HT1080 (cell line): ENCODE results near the gene DBNL. TPM values are rescaled to one million over a fixed set of nuclear protein-coding genes. Genes with fewer than 3 reads are reported as not detected.

Experiments used
- DNase-seq: peaks from one replicate; pipeline ENCODE4 v3.0.0-alpha.2; 2015; ENCODE audit warnings: low read depth
- total RNA-seq: library from RNA; depleted of rRNA; stranded (reverse); fragments of >200 nt; shearing (Covaris generic); gene quantifications from 2 replicates; pipeline ENCODE4 v1.2.3, GENCODE V29; 2014

DBNL gene
- total RNA-seq, 1 experiment from 2014 or later: 156 TPM

- no peak for DNase-seq
Measured at GRCh38 chr7:44076101-44076895, 31.8 kb downstream of the DBNL start.

DNA sequence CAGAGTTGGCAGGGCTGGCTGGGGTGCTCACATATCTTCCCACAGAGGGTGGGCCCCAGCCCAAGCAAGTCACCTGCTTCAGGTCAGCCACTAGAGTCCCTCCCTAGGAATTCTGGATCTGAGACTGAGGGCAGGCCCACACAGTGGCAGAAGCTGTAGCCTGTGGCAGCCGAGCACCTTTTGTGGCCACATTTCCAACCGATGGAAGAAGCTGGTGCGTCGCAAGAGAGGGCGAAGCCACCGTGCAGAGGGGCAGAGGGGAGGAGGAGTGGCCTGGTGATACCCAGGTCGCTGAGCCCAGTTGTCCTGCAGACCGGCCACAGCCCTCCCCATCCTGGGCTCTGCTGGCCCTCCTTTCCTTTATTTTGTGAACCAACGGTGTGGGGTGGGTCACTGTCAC lies 32.6 kb downstream of the DBNL start:
- no peak for DNase-seq

DNA sequence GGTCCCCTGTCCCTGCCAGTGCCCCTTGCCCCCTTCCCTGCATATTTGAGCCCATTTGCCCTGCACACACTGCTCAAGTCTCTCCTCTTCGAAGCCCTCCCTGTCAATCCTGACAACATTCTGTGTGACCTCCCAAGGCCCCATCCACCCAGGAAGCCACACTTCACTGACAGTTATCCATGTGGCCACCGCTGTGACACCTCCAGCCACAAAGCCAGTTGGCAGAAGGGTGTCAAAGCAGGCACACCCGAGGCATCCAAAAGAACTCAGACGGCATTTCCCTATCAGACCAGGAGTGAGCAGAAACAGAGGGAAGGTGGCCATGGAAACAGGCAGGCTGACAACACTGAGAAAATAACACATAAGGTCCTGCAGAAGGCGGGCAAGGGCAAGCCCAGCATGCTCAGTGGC lies 33.2 kb downstream of the DBNL start:
- no peak for DNase-seq

DNA sequence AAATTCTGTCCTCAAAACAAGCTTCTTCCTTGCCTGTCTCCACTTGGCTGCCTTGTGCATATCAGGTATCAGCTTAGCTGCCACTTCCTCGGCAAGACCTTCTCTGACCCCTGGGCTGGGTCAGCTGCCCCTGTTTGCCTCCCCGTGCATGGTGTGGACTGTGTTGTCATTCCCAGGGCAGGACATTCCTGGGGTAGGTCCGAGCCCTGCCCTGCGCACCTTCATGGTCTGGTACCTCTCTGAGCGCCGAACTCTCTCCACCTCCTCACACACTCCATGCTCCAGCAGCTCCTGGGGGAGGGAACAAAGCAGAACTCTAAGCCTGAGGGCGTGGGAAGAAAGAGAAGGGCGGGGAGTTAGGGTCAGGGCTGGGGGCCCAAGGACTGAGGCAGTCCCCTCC lies 34.0 kb downstream of the DBNL start:
- DNase-seq: no peak

- no peak for DNase-seq
Measured at GRCh38 chr7:44079331-44080021, 35.0 kb downstream of the DBNL start.

DNA sequence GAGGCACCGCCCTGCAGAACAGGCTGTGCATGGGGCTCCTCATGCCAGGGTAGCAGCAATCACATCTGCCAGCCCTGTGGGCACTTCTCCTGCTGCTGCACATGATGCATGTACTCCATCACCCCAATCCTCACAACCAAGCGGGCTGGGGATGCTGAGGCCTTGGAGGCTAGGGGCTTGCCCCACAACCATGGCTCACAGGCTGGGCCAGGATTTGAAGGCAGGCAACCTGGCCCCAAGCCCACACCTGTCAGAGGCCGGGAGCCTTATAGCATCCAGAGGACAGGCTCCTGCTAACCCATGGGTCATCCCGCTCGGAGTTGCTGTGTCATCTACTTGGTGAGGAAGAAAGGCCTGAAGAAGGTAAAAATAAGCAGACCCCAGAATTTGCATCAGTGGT lies 35.6 kb downstream of the DBNL start:
- DNase-seq: no peak

DNA sequence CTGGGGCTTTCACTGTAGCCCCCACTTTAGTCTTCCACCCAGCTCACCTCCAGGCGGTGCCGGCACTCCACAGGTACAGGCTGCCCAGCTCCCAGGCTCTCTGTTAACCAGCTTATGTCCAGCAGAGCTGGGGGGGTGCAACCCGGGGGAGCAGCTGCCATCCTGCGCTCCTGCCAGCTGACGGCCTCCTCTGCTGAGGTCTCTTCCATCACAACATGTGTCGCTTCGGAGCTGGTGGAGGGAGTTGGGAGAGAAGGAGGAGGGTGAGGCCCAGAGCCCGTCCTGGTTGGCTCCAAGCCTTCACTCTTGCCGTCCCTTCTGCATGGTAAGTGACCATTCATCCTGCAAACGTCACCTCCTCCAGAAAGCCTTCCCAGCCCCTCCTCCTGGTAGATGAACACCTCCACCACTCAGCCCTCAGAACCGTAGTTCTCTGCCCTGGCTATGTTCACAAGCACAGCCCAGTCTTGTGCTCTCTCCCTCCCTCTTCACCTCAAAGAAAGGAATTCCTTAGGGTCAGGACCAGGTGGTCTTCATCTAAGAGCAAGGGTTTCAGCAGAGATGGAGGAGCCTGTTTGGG lies 36.3 kb downstream of the DBNL start:
- no peak for DNase-seq

DNA sequence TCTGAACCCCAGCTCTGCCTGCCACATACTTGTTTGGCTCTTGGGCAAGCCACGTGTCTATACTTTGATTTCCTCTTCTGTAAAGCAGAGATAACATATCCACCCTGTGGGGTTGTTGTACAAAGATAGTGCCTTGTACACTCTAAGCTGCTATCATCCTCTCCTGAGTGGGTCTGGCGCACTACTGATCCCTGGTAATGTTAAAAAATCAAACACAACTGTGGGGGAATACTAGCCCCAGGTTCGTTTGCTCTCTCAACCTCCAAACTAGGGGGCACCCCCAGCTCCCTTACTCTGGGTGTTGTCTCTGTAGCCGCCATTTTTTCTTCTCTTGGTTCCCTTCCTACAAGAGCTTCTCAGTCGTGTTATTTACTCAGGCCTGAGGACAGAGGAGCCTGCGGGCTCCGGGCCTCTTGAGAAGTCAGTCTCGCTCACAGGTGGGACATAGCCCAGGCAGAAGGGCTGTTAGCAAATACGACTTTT lies 36.8 kb downstream of the DBNL start:
- DNase-seq: no peak

DNA sequence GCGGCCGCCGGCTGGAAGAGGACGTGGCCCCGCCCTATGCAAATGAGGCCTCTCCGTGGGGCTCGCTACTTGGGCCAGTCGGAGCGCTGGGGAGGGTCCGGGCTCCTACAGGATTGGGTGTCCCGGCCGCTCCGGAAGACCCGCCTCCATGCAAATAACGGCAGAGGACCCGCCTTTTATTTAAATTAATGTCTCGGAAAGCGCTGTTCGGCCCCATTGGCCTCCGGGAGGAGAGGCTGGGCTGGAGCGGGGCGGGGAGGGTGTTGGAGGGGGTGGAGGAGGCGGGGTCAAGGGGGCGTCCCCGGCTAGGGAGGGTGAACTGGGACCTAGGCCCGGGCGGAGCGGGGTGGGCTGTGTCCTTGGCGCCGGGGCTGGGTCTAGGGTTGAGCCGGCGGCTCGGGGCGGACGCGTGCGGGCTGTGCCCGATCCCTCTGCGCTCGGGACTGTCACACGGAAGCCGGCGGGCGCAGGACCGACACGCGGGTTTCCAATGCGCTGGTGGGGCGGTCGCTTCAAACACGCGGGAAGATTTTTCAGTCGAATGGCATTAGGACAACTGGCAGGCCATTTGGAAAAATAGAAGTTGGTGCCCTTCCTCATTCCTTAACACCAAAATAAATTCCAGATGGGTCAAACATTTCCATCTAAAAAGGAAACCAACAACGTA lies 38.2 kb downstream of the DBNL start:
- DNase-seq: peak; percentile 99

DNA sequence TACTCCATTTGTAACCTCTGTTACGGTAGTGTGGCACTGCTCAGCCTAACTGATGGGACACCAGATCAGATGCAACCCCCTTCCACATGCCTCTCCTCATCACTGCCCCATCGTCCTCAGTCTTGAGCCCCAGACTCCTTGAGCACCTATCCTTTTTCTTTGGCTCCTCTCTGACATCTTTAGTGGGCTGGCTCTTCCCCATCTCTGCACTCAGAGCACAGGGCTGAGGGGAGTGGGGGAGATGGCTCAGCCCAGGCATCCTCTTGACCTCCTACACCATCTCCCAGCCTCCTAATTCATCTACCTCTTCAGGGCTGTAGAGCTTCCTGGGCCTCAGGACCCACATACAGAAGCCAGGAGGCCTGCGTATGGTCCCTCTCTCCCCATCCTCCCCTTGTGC lies 39.3 kb downstream of the DBNL start:
- no peak for DNase-seq

DNA sequence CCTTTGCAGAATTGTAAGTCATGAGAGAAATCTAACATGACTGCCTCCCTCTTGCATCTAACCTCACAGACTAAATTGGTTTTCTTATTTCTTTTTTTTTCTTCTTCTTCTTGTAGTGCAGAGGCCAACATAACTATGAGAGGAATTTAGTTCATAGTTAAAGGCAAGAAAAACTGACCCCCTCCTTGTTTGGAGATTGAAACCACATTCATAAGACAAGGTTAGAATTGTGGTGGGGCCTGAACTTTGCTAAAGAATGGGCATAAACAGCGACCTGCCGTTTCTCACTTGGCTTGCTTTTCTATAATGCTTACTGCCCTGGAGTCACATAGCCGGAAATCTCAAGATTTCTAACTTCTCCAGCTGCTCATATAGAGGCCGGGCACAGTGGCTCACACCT lies 40.2 kb downstream of the DBNL start:
- DNase-seq: no peak

DNA sequence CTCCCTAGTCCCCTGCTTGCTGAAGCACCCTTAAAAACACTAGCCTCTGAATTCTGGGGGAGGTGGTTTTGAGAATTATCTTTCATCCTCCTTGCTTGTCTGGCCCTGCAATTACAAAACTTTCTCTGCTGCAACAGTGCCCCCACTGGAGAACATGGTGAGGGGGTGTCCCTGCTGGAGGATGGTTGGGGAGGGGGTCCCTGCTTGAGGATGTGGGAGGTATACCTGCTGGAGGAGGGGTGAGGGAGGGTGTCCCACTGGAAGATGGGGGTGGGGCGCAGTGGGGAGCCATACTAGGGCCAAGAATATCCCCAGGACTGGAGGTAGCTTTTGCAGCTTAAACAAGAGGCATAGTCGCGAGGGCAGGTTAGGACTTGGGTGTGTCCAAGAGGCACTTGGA lies 41.0 kb downstream of the DBNL start:
- DNase-seq: no peak

DNA sequence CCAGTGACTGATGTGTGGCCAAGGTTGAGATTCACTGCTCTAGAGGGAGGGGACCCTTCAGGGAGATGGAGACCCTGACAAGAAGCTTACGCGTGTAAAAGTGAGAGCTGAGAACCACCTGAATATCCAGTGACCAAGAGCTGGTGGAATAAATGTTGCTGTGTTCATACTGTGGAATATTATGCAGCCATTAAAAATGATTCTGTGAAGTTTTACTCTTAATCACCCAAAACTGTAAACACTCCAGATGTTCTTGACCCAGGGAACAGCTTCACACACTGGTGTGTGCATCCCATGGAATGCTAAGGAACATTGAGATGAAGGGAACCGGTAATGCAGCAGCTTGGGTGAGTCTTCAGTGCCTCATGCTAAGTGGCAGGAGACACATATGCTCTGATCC lies 42.1 kb downstream of the DBNL start:
- DNase-seq: no peak

DNA sequence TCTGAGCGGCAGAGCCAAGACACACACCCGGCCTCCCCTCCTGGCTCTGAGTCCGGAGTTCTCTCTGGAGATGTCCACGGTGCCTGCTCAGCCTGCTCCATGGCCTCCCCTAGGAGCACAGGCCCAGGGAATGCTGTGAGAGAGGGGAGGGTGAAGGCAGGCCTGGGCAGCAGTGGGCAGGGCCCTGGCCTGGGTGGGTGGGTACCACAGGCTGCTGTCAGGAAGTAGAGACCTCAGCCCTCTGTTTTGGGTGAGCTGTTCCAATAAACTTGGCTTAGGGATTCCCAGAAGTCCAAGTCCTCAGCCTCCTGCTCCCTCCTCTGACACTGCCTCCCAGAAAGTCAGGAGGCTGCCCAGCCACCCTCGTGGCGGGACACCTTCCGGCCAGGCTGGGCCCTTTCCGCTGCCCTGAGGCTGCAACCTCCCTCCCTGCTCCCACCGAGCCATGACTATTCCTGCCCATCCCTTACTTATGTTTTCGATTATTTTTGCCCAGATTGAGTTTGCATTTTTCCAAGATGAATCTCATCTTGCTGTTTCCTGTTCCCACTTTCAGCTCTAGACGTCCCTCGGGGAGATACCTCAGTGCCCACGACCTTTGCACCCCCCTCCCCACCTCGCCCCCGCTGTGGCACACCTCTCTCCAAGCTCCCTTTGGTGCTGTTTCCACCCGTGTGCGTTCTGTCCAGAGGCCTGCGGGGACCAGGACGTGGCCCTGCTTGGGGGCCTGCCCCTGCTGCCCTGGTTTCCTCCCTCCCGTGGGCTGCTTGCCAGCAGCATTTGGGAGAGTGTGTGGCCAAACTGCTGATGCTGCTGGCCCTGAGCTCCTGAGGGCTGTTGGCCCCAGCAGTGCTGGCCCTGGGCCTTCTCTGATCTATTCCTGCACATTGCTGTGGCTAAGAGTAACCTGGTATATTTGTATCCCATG lies 43.7 kb downstream of the DBNL start:
- DNase-seq: peak; percentile 94

- DNase-seq: no peak
Measured at GRCh38 chr7:44093102-44093641, 48.7 kb downstream of the DBNL start.

- DNase-seq: no peak
Measured at GRCh38 chr7:44094365-44094764, 49.9 kb downstream of the DBNL start.

DNA sequence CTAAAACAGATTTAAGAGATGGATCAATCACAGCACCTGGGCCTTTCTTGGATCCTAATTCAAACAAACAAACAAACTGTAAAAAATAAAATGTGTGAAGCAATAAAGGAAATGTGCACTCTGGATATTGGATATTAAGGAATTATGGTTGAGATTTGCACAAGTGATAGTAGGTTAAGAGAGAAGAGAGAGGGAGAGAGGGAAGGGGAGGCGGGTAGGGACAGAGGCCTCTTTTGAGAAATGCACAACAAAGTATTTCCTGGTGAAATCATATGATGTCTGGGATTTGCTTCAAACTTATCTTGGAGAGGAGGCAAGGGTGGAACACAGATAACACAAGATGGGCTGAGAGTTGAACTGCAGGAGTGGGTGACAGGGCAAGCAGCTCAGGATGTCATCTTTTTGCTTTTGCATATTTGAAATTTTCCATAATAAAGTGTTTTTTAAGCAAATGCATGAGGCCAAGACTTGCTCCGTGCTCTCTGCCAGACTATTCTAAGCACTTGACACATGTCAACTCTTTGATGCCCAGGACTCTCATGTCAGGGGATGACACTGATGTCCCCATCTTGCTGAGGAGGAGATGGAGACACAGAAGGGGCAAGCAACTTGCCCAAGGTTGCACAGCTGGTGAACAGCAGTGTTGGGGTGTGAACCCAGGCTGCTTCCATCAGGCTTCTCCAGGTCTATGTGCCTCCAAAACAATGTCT lies 50.5 kb downstream of the DBNL start:
- no peak for DNase-seq

GRCh38 chr7:44095781-44096180 lies 51.3 kb downstream of the DBNL start:
- DNase-seq: no peak

- DNase-seq: no peak
Measured at GRCh38 chr7:44096326-44096881, 51.9 kb downstream of the DBNL start.
